Activated CD8-positive, alpha-beta T cell treated with anti-CD3 and anti-CD28 coated beads for 36 hours (primary cell): Measurements from ENCODE around the gene SKOR1. TPM values are rescaled to one million over a fixed set of nuclear protein-coding genes. Genes with fewer than 3 reads are reported as not detected.

Experiments
- ATAC-seq: fragments of 200-7000 bp; cut with Tn5 transposase; one replicate; pipeline ENCODE4 v1.10.0; 2021; ENCODE audit warnings: mild to moderate bottlenecking, moderate library complexity
- CTCF ChIA-PET: fragments of 350-600 bp; sonication (Branson Sonifier 250); formaldehyde crosslinking; loops from one replicate; lab custom pipeline; 2021; ENCODE audit warnings: antibody characterized with exemption; lab: Charles Lee
- POLR2A ChIA-PET: fragments of 350-600 bp; sonication (Branson Sonifier 250); formaldehyde crosslinking; loops from one replicate; lab custom pipeline; 2021; ENCODE audit warnings: antibody characterized with exemption; lab: Charles Lee
- DNase-seq: peaks from one replicate; pipeline ENCODE4 v3.0.0-alpha.2; 2020
- H3K27ac Mint-ChIP-seq: one replicate; pipeline ENCODE4 v1.8.0; 2021; ENCODE audit warnings: mild to moderate bottlenecking, mixed read lengths
- H3K27me3 Mint-ChIP-seq: one replicate; pipeline ENCODE4 v1.8.0; 2021; ENCODE audit warnings: mixed read lengths
- H3K36me3 Mint-ChIP-seq: one replicate; pipeline ENCODE4 v1.8.0; 2021; ENCODE audit warnings: low read depth, mixed read lengths
- H3K4me1 Mint-ChIP-seq: one replicate; pipeline ENCODE4 v1.8.0; 2021; ENCODE audit warnings: low read depth, mixed read lengths
- H3K4me3 Mint-ChIP-seq: one replicate; pipeline ENCODE4 v1.8.0; 2021; ENCODE audit warnings: mild to moderate bottlenecking, moderate library complexity, mixed read lengths
- H3K9me3 Mint-ChIP-seq: one replicate; pipeline ENCODE4 v1.8.0; 2021; ENCODE audit warnings: mixed read lengths
- intact Hi-C: fragments of 100-400 bp; cut with micrococcal nuclease; formaldehyde crosslinking; loops from one replicate; pipeline ENCODE4 v1.10.0; 2022
- total RNA-seq, 2 experiments: library from RNA; stranded (reverse); gene quantifications; one replicate each; pipeline ENCODE4 v1.2.3, GENCODE V29; 2021
- TF ChIP-seq, protein P1 (sequence below): fragments of 200-600 bp; IDR thresholded peaks from one replicate; pipeline ENCODE4 v1.8.0; 2022; ENCODE audit warnings: antibody characterized with exemption, mild to moderate bottlenecking

SKOR1 gene
- total RNA-seq, 2 experiments from 2014 or later = 0.09 to 0.25 TPM

DNA sequence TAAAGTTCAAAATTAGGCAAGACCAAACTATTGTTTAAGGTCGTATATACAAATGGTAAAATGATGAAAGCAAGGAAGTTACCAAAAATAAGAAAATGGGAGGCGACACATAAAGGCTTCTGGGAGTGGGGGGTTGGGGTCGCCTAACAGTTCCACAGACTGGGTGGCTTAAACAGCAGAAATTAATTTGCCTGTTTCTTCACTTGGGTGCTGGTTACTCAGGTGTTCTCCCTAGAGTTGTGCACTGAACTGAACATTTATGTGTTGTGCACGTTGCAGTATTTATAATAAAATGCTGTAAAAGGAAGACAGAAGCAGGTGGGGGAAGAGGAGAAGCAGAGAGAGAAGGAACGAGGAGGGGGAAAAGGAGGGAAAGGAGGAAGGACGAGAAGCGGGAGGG lies 25.0 kb downstream of the SKOR1 start:
- POLR2A ChIA-PET = no interaction called here
- peaks cover 2% of the 10 kb centered on the region for H3K27me3 Mint-ChIP-seq
- ATAC-seq (no peak), DNase-seq (no peak)
- no peaks in the 10 kb centered on the region for H3K36me3 Mint-ChIP-seq
- TF ChIP-seq, protein P1, sequence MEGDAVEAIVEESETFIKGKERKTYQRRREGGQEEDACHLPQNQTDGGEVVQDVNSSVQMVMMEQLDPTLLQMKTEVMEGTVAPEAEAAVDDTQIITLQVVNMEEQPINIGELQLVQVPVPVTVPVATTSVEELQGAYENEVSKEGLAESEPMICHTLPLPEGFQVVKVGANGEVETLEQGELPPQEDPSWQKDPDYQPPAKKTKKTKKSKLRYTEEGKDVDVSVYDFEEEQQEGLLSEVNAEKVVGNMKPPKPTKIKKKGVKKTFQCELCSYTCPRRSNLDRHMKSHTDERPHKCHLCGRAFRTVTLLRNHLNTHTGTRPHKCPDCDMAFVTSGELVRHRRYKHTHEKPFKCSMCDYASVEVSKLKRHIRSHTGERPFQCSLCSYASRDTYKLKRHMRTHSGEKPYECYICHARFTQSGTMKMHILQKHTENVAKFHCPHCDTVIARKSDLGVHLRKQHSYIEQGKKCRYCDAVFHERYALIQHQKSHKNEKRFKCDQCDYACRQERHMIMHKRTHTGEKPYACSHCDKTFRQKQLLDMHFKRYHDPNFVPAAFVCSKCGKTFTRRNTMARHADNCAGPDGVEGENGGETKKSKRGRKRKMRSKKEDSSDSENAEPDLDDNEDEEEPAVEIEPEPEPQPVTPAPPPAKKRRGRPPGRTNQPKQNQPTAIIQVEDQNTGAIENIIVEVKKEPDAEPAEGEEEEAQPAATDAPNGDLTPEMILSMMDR = no peak
- no peak overlapping the region for H3K4me3 Mint-ChIP-seq
- H3K27ac Mint-ChIP-seq = no peak overlapping the region
- H3K4me1 Mint-ChIP-seq = peaks cover 4% of the 10 kb centered on the region
- H3K9me3 Mint-ChIP-seq = peaks cover 1% of the 10 kb centered on the region
- intact Hi-C loops = no loop called here
- CTCF ChIA-PET = no interaction called here

DNA sequence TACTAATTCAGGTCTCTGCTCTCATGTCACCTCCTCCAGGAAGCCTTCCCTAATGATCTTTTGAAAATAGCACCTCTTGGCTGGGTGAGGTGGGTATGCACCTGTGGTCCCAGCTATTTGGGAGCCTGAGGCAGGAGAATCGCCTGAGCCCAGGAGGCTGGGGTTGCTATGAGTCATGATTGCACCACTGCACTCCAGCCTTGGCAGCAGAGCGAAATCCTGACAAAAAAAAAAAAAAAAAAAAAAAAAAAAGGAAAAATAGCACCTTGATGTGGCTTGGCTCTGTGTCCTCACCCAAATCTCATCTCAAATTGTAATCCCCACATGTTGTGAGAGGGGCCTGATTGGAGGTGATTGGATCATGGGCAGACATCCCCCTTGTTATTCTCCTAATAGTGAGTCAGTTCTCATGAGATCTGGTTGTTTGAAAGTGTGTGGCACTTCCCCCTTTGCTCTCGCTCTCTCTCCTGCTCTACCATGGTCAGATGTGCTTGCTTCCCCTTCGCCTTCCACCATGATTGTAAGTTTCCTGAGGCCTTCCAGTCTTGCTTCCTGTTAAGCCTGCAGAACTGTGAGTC lies 25.8 kb downstream of the SKOR1 start:
- POLR2A ChIA-PET = no interaction called here
- DNase-seq = no peak
- no peak for ATAC-seq
- CTCF ChIA-PET = no interaction called here
- Mint-ChIP-seq H3K4me1 (peaks cover 8% of the 10 kb centered on the region), H3K27me3 (peaks cover 2% of the 10 kb centered on the region), H3K4me3 (no peak overlapping the region), H3K36me3 (no peaks in the 10 kb centered on the region), H3K9me3 (peaks cover 1% of the 10 kb centered on the region), H3K27ac (no peak overlapping the region)
- intact Hi-C loops = no loop called here
- TF ChIP-seq, protein P1 = no peak

DNA sequence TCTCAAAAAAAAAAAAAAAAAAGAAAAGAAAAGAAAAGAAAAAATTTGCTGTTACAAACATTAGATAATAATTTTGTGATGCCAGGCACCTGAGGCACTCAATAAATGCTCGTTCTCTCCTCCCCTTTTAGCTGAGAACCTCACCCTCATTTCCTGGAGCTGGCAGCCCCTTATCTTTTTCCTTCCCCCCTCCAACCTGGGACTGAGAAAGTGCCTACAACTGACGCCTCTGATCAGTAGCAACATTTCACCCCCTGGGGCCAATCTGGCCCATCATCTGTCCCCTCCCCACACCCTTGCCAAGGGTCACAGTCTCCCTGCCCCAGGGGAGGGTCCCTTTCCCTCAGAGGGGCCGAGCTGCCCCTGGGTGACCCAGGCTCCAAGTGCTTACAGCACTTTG lies 27.1 kb downstream of the SKOR1 start:
- H3K4me1 Mint-ChIP-seq = peaks cover 9% of the 10 kb centered on the region
- H3K27me3 Mint-ChIP-seq = peaks cover 2% of the 10 kb centered on the region
- H3K27ac Mint-ChIP-seq = no peak overlapping the region
- TF ChIP-seq, protein P1 = no peak
- ChIA-PET POLR2A (no interaction called here), CTCF (interaction anchor here (2.4 kb wide), 1 partner anchor 11 kb away, joined by 15 read pairs; no protein-coding TSS in a partner anchor)
- ATAC-seq = no peak
- intact Hi-C loops = no loop called here
- H3K4me3 Mint-ChIP-seq = no peak overlapping the region
- H3K9me3 Mint-ChIP-seq = peaks cover 1% of the 10 kb centered on the region
- no peak for DNase-seq
- H3K36me3 Mint-ChIP-seq = no peaks in the 10 kb centered on the region

DNA sequence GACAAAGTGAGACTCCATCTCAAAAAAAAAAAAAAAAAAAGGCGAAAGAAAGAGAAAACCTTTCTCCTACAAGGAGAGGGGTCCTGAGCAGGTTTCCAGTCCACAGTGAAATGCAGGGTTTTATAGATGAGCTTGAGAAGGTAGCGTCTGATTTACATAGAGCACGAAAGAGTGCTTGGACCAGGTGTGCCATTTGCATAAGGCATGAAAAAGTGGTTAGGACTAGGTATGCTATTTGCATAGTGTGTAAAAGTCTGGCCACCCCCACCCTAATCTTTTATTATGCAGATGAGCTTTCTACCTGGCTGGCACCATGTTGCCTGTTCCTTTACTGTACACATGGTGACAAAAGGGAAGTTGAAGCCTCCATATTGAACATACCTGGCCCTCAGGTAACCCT lies 28.1 kb downstream of the SKOR1 start:
- peaks cover 2% of the 10 kb centered on the region for H3K27me3 Mint-ChIP-seq
- no peak for ATAC-seq
- no peaks in the 10 kb centered on the region for H3K36me3 Mint-ChIP-seq
- intact Hi-C loops = no loop called here
- peaks cover 1% of the 10 kb centered on the region for H3K9me3 Mint-ChIP-seq
- H3K4me1 Mint-ChIP-seq = peaks cover 9% of the 10 kb centered on the region
- ChIA-PET POLR2A (interaction anchor here (0.6 kb wide), 1 partner anchor 314 kb away, joined by 3 read pairs; no protein-coding TSS in a partner anchor), CTCF (interaction anchor here (2.4 kb wide), 1 partner anchor 10 kb away, joined by 15 read pairs; no protein-coding TSS in a partner anchor)
- H3K27ac Mint-ChIP-seq = no peak overlapping the region
- TF ChIP-seq, protein P1 = no peak
- H3K4me3 Mint-ChIP-seq = no peak overlapping the region
- no peak for DNase-seq

DNA sequence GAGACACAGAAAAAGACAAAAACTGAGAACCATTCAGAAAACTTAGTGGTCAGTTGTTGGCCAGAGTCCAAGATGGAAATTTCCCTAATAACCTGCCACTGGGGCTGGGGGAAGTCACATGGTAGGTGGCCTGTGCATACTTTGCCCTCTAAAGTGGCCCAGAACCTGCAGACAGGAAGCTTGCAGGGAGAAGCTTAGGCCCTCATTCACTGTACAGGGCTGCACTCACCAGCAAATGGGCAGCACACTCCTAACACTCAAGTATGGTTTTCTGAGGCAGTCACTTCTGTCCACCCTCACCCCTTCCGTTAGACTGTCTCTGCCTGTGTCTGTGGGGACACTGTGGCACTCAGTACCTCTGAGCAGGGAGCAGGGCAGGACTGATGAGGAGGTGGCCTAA lies 29.0 kb downstream of the SKOR1 start:
- no peak overlapping the region for H3K4me3 Mint-ChIP-seq

More for the DNA sequence above, 29.0 kb downstream of the SKOR1 start:
- Mint-ChIP-seq H3K36me3 (no peaks in the 10 kb centered on the region), H3K9me3 (peaks cover 1% of the 10 kb centered on the region), H3K27ac (no peak overlapping the region), H3K27me3 (peaks cover 2% of the 10 kb centered on the region), H3K4me1 (peaks cover 9% of the 10 kb centered on the region)
- no peak for DNase-seq
- no peak for ATAC-seq
- TF ChIP-seq, protein P1 = no peak
- ChIA-PET CTCF (interaction anchor here (2.4 kb wide), 1 partner anchor 9 kb away, joined by 15 read pairs; no protein-coding TSS in a partner anchor), POLR2A (no interaction called here)
- intact Hi-C loops = no loop called here
